Endothelial cell (in vitro differentiated cells): ENCODE results near the gene HLA-DQB2. TPM values are rescaled to one million over a fixed set of nuclear protein-coding genes. Genes with fewer than 3 reads are reported as not detected.

Experiments used
- DNase-seq: peaks from one replicate; pipeline ENCODE4 v3.0.0; 2021; ENCODE audit warnings: low spot score
- H3K27ac Mint-ChIP-seq: one replicate; pipeline ENCODE4 v1.8.0; 2021; ENCODE audit warnings: mixed read lengths, inconsistent platforms; ENCODE audit not compliant: unreplicated experiment
- H3K27me3 Mint-ChIP-seq: one replicate; pipeline ENCODE4 v1.8.0; 2021; ENCODE audit warnings: mild to moderate bottlenecking, moderate library complexity, mixed read lengths, inconsistent platforms; ENCODE audit not compliant: unreplicated experiment
- H3K36me3 Mint-ChIP-seq: one replicate; pipeline ENCODE4 v1.8.0; 2021; ENCODE audit warnings: mild to moderate bottlenecking, low read depth, mixed read lengths, inconsistent platforms; ENCODE audit not compliant: unreplicated experiment
- H3K4me1 Mint-ChIP-seq: one replicate; pipeline ENCODE4 v1.8.0; 2021; ENCODE audit warnings: mild to moderate bottlenecking, mixed read lengths, inconsistent platforms; ENCODE audit not compliant: unreplicated experiment
- H3K4me3 Mint-ChIP-seq: one replicate; pipeline ENCODE4 v1.8.0; 2021; ENCODE audit warnings: mild to moderate bottlenecking, mixed read lengths, inconsistent platforms; ENCODE audit not compliant: unreplicated experiment
- H3K9me3 Mint-ChIP-seq: one replicate; pipeline ENCODE4 v1.8.0; 2021; ENCODE audit warnings: mixed read lengths, inconsistent platforms; ENCODE audit not compliant: unreplicated experiment
- CTCF ChIP-seq: fragments of 200-600 bp; sonication (generic); IDR thresholded peaks from one replicate; pipeline ENCODE4 v1.5.0; 2021; ENCODE audit warnings: antibody characterized with exemption; ENCODE audit not compliant: unreplicated experiment
- total RNA-seq: library from RNA; stranded (reverse); fragmentation: NEBNext Ultra II Directional; extraction: Animal tissue kit (Norgen Biotek cat#: 25700); gene quantifications from one replicate; pipeline ENCODE4 v1.2.1, GENCODE V29; 2021; ENCODE audit not compliant: unreplicated experiment

The HLA-DQB2 gene
- total RNA-seq, 1 donor from 2014 or later = 0.31 TPM

GRCh38 chr6:32741031-32741960, 22.0 kb downstream of the HLA-DQB2 start, which contains the start of gene HLA-DQA2:
TSS of gene HLA-DQA2 (plus strand) at chr6:32741391. CDS start at chr6:32741444, 53 bp downstream.
- H3K27ac Mint-ChIP-seq = no peak within 1 kb of the TSS
- H3K4me1 Mint-ChIP-seq = peaks cover 11% of the 10 kb centered on the region
- DNase-seq = no peak
- no peak within 1 kb of the TSS for H3K4me3 Mint-ChIP-seq
- H3K27me3 Mint-ChIP-seq = no peaks in the 10 kb centered on the region
- no peak for TF ChIP-seq CTCF
- H3K36me3 Mint-ChIP-seq = no peaks in the 10 kb centered on the region
- H3K9me3 Mint-ChIP-seq = no peaks in the 10 kb centered on the region

GRCh38 chr6:32738126-32738525, 25.2 kb downstream of the HLA-DQB2 start:
- Mint-ChIP-seq H3K27me3 (no peaks in the 10 kb centered on the region), H3K4me3 (no peak overlapping the region), H3K9me3 (no peaks in the 10 kb centered on the region), H3K4me1 (no peaks in the 10 kb centered on the region), H3K36me3 (no peaks in the 10 kb centered on the region), H3K27ac (no peak overlapping the region)
- DNase-seq = no peak
- TF ChIP-seq CTCF = no peak

GRCh38 chr6:32718879-32719278, 44.5 kb downstream of the HLA-DQB2 start:
- no peaks in the 10 kb centered on the region for H3K27me3 Mint-ChIP-seq
- no peak overlapping the region for H3K4me3 Mint-ChIP-seq
- H3K27ac Mint-ChIP-seq = no peak overlapping the region
- TF ChIP-seq CTCF = no peak
- DNase-seq = no peak
- no peaks in the 10 kb centered on the region for H3K9me3 Mint-ChIP-seq
- peaks cover 10% of the 10 kb centered on the region for H3K4me1 Mint-ChIP-seq
- no peaks in the 10 kb centered on the region for H3K36me3 Mint-ChIP-seq

- Mint-ChIP-seq H3K27ac (no peak overlapping the region), H3K27me3 (no peaks in the 10 kb centered on the region), H3K36me3 (no peaks in the 10 kb centered on the region), H3K4me1 (peaks cover 10% of the 10 kb centered on the region), H3K4me3 (no peak overlapping the region), H3K9me3 (no peaks in the 10 kb centered on the region)
- TF ChIP-seq CTCF = no peak
- DNase-seq = no peak
These were observed 46.9 kb downstream of the HLA-DQB2 start for GRCh38 chr6:32716396-32716795.

- no peak for DNase-seq
- Mint-ChIP-seq H3K4me1 (peaks cover 8% of the 10 kb centered on the region), H3K9me3 (no peaks in the 10 kb centered on the region), H3K27ac (no peak overlapping the region), H3K27me3 (no peaks in the 10 kb centered on the region), H3K36me3 (no peaks in the 10 kb centered on the region), H3K4me3 (no peak overlapping the region)
- TF ChIP-seq CTCF = no peak
These were observed 50.1 kb downstream of the HLA-DQB2 start for GRCh38 chr6:32713241-32713640.
